H9 (cell line): ENCODE data around the gene RMI1. TPM values are rescaled to one million over a fixed set of nuclear protein-coding genes. Genes with fewer than 3 reads are reported as not detected.

Experiments
- DNase-seq: peaks from one replicate; pipeline ENCODE4 v3.0.0-alpha.2; 2017
- H2AFZ ChIP-seq: one replicate; pipeline ENCODE4 v1.6.1; 2013; ENCODE audit warnings: mild to moderate bottlenecking, low read length, control low read depth, moderate library complexity
- H2AK5ac ChIP-seq: 2 replicates; pipeline ENCODE4 v1.6.1; 2013; ENCODE audit warnings: low read length, control low read depth, mixed read lengths; ENCODE audit not compliant: insufficient read length
- H2BK120ac ChIP-seq: one replicate; pipeline ENCODE4 v1.6.1; 2013; ENCODE audit warnings: low read depth, mild to moderate bottlenecking, low read length, control low read depth, inconsistent platforms; ENCODE audit not compliant: poor library complexity, severe bottlenecking
- H2BK12ac ChIP-seq: 2 replicates; pipeline ENCODE4 v1.6.1; 2013; ENCODE audit warnings: low read length, control low read depth, mixed read lengths, low read depth; ENCODE audit not compliant: insufficient read length
- H2BK15ac ChIP-seq: 2 replicates; pipeline ENCODE4 v1.6.1; 2013; ENCODE audit warnings: low read depth, low read length, control low read depth
- H2BK20ac ChIP-seq: one replicate; pipeline ENCODE4 v1.6.1; 2013; ENCODE audit warnings: low read depth, mild to moderate bottlenecking, low read length, control low read depth, inconsistent platforms; ENCODE audit not compliant: poor library complexity, severe bottlenecking
- H2BK5ac ChIP-seq: 2 replicates; pipeline ENCODE4 v1.6.1; 2013; ENCODE audit warnings: low read length, control low read depth, mixed read lengths; ENCODE audit not compliant: insufficient read length
- H3K14ac ChIP-seq: 2 replicates; pipeline ENCODE4 v1.6.1; 2013; ENCODE audit warnings: low read length, control low read depth; ENCODE audit not compliant: insufficient read depth
- H3K18ac ChIP-seq: 2 replicates; pipeline ENCODE4 v1.6.1; 2013; ENCODE audit warnings: low read depth, mild to moderate bottlenecking, mixed read lengths, low read length, control low read depth; ENCODE audit not compliant: insufficient read length
- H3K23ac ChIP-seq: 2 replicates; pipeline ENCODE4 v1.6.1; 2013; ENCODE audit warnings: low read length, control low read depth, mixed read lengths, low read depth; ENCODE audit not compliant: insufficient read length
- H3K23me2 ChIP-seq: 2 replicates; pipeline ENCODE4 v1.6.1; 2013; ENCODE audit warnings: low read depth, mild to moderate bottlenecking, mixed read lengths, low read length, control low read depth; ENCODE audit not compliant: insufficient read length, poor library complexity, severe bottlenecking
- H3K27ac ChIP-seq: 2 replicates; pipeline ENCODE4 v1.5.1; 2013; ENCODE audit warnings: low read length, control low read depth, mixed read lengths, low read depth; ENCODE audit not compliant: insufficient read length
- H3K27me3 ChIP-seq: 2 replicates; pipeline ENCODE4 v1.6.1; 2013; ENCODE audit warnings: low read length, control low read depth, inconsistent platforms; ENCODE audit not compliant: insufficient read depth
- H3K4ac ChIP-seq: 2 replicates; pipeline ENCODE4 v1.6.1; 2013; ENCODE audit warnings: low read depth, mild to moderate bottlenecking, control low read depth, inconsistent platforms, low read length, moderate library complexity
- H3K4me1 ChIP-seq: 2 replicates; pipeline ENCODE4 v1.6.1; 2013; ENCODE audit warnings: low read length, control low read depth, inconsistent platforms; ENCODE audit not compliant: insufficient read depth
- H3K4me2 ChIP-seq: 2 replicates; pipeline ENCODE4 v1.6.1; 2013; ENCODE audit warnings: low read length, control low read depth, mixed read lengths; ENCODE audit not compliant: insufficient read length, insufficient read depth
- H3K56ac ChIP-seq: 2 replicates; pipeline ENCODE4 v1.6.1; 2013; ENCODE audit warnings: low read depth, mild to moderate bottlenecking, mixed read lengths, low read length, control low read depth; ENCODE audit not compliant: insufficient read length
- H3K79me1 ChIP-seq: 2 replicates; pipeline ENCODE4 v1.6.1; 2013; ENCODE audit warnings: low read depth, mild to moderate bottlenecking, moderate library complexity, low read length, control low read depth, inconsistent platforms; ENCODE audit not compliant: insufficient read depth, poor library complexity, severe bottlenecking
- H3K79me2 ChIP-seq: 2 replicates; pipeline ENCODE4 v1.6.1; 2013; ENCODE audit warnings: low read length, control low read depth, inconsistent platforms; ENCODE audit not compliant: insufficient read depth
- H3K9ac ChIP-seq: 2 replicates; pipeline ENCODE4 v1.6.1; 2013; ENCODE audit warnings: low read length, control low read depth, mixed read lengths; ENCODE audit not compliant: insufficient read length; ENCODE audit errors: extremely low read depth
- H3K9me3 ChIP-seq: one replicate; pipeline ENCODE4 v1.6.1; 2013; ENCODE audit warnings: low read depth, low read length, inconsistent platforms; ENCODE audit not compliant: control insufficient read depth
- H3T11ph ChIP-seq: one replicate; pipeline ENCODE4 v1.6.1; 2013; ENCODE audit warnings: mild to moderate bottlenecking, low read length, control low read depth, inconsistent platforms
- H4K20me1 ChIP-seq: one replicate; pipeline ENCODE4 v1.6.1; 2013; ENCODE audit not compliant: control insufficient read depth, insufficient read length, insufficient read depth
- H4K5ac ChIP-seq: 2 replicates; pipeline ENCODE4 v1.6.1; 2013; ENCODE audit warnings: low read depth, mild to moderate bottlenecking, mixed read lengths, low read length, control low read depth; ENCODE audit not compliant: insufficient read length
- H4K8ac ChIP-seq: replicated peaks from 2 replicates; pipeline ENCODE4 v1.6.1; 2013; ENCODE audit warnings: low read length, control low read depth, mixed read lengths, low read depth; ENCODE audit not compliant: insufficient read length
- H4K91ac ChIP-seq: 2 replicates; pipeline ENCODE4 v1.6.1; 2013; ENCODE audit warnings: low read depth, mild to moderate bottlenecking, moderate library complexity, mixed read lengths, low read length, control low read depth; ENCODE audit not compliant: insufficient read length
- H3K27ac Mint-ChIP-seq, 3 experiments: 2 replicates in 2 of 3; 3 replicates in 1 of 3; pipeline ENCODE4 v1.8.0; 2020 to 2021; ENCODE audit warnings: mixed read lengths in 3 of 3, mild to moderate bottlenecking in 1 of 3, moderate library complexity in 1 of 3
- H3K27me3 Mint-ChIP-seq: 2 replicates; pipeline ENCODE4 v1.8.0; 2021; ENCODE audit warnings: low read depth, mild to moderate bottlenecking, moderate library complexity, mixed read lengths
- H3K36me3 Mint-ChIP-seq, 3 experiments: 2 replicates in 2 of 3; 3 replicates in 1 of 3; pipeline ENCODE4 v1.8.0; 2020 to 2021; ENCODE audit warnings: low read depth in 3 of 3, mixed read lengths in 3 of 3; ENCODE audit not compliant: insufficient read depth in 1 of 3
- H3K4me1 Mint-ChIP-seq, 2 experiments: 2 replicates each; pipeline ENCODE4 v1.8.0; 2020; ENCODE audit warnings: mixed read lengths in 2 of 2
- H3K4me3 Mint-ChIP-seq, 2 experiments: 2 replicates in 1 of 2; 3 replicates in 1 of 2; pipeline ENCODE4 v1.8.0; 2020 to 2021; ENCODE audit warnings: mild to moderate bottlenecking in 2 of 2, mixed read lengths in 2 of 2, moderate library complexity in 1 of 2
- H3K9me3 Mint-ChIP-seq, 2 experiments: 2 replicates in 1 of 2; 3 replicates in 1 of 2; pipeline ENCODE4 v1.8.0; 2020; ENCODE audit warnings: mild to moderate bottlenecking in 2 of 2, mixed read lengths in 2 of 2, moderate library complexity in 1 of 2
- CTCF ChIP-seq: fragments of 200-600 bp; sonication (generic); conservative IDR thresholded peaks from 3 replicates; pipeline ENCODE4 v1.8.0; 2021; ENCODE audit warnings: antibody characterized with exemption, mild to moderate bottlenecking
- WGBS: extraction: QIAGEN DNeasy Blood & Tissue Kit; methylation state at CpG from one replicate; pipeline ENCODE4 v1.1.7; 2013; ENCODE audit warnings: missing lambda C conversion rate, low lambda C conversion rate, mixed read lengths; ENCODE audit not compliant: insufficient read length; ENCODE audit errors: extremely low coverage; 5-methylcytosine and 5-hydroxymethylcytosine counted together
- total RNA-seq: library from RNA; stranded (reverse); gene quantifications from 2 replicates; pipeline ENCODE4 v1.2.1, GENCODE V29; 2021

Gene RMI1
- total RNA-seq, 1 experiment from 2014 or later: 22.4 TPM

DNA sequence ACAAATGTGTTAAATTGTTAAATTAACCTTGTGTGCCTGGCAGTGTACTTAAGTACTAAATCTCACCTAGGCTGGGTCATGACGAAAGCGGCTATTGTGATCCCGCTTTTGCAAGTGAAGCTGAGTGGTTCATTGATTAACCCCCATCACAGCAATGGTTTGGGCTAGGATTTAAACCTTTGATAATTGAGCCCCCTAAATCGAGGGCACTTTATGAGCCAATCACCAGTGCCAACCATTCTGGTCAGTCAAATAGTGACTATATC is 23.4 kb upstream of the RMI1 start:
- no peak overlapping the region for H2AK5ac ChIP-seq
- peak overlapping the region; percentile 64 for H3K18ac ChIP-seq
- peak overlapping the region in 1 of 3 experiments; percentile 93; a peak in 1 of 7 replicates for H3K27ac Mint-ChIP-seq
- H2BK15ac ChIP-seq: no peak overlapping the region
- no peaks in the 10 kb centered on the region for H3K9me3 ChIP-seq
- no CpG with 5 or more reads among the region's 4 CpGs for WGBS
- H3K36me3 Mint-ChIP-seq: no peaks in the 10 kb centered on the region; a peak in 2 of 7 replicates
- no peak overlapping the region for H4K8ac ChIP-seq
- no peaks in the 10 kb centered on the region for H3K9me3 Mint-ChIP-seq
- H4K5ac ChIP-seq: no peak overlapping the region
- H3K4me2 ChIP-seq: peak overlapping the region; percentile 23
- no peak overlapping the region for H3T11ph ChIP-seq
- H3K23ac ChIP-seq: no peak overlapping the region
- H3K9ac ChIP-seq: no peak overlapping the region
- no peak overlapping the region for H2BK20ac ChIP-seq
- H2BK5ac ChIP-seq: no peak overlapping the region
- H4K91ac ChIP-seq: no peak overlapping the region
- peaks cover 7% of the 10 kb centered on the region for H3K23me2 ChIP-seq
- no peak overlapping the region for H2AFZ ChIP-seq
- H2BK120ac ChIP-seq: no peak overlapping the region
- H3K27ac ChIP-seq: no peak overlapping the region
- no peaks in the 10 kb centered on the region for H3K27me3 ChIP-seq
- H3K4me1 Mint-ChIP-seq: peaks cover 2 to 8% of the 10 kb centered on the region in 2 experiments; a peak in 2 of 4 replicates
- no peak for TF ChIP-seq CTCF
- no peaks in the 10 kb centered on the region; the same call in 1 of the 2 replicates for H3K4me1 ChIP-seq
- H2BK12ac ChIP-seq: no peak overlapping the region
- no peaks in the 10 kb centered on the region for H3K27me3 Mint-ChIP-seq
- DNase-seq: no peak
- no peaks in the 10 kb centered on the region for H4K20me1 ChIP-seq
- H3K4ac ChIP-seq: no peak overlapping the region
- no peaks in the 10 kb centered on the region for H3K79me1 ChIP-seq
- H3K4me3 Mint-ChIP-seq: peak overlapping the region in 1 of 2 experiments; percentile 78; a peak in 3 of 5 replicates
- H3K14ac ChIP-seq: no peak overlapping the region
- H3K56ac ChIP-seq: no peak overlapping the region
- H3K79me2 ChIP-seq: no peaks in the 10 kb centered on the region
